GM21737 (cell line): ENCODE measurements around the gene MIOS.
"Not testable (repeated sequence)": the region's sequence is repeated elsewhere in the genome, so short reads cannot be mapped to it uniquely, and the experiment has no call there.

ENCODE experiments used
- ATAC-seq: cut with Tn5 transposase; IDR thresholded peaks from one replicate; pipeline ENCODE4 v1.9.1; 2021; ENCODE audit warnings: mild to moderate bottlenecking, moderate library complexity; ENCODE audit not compliant: unreplicated experiment

The MIOS gene

DNA sequence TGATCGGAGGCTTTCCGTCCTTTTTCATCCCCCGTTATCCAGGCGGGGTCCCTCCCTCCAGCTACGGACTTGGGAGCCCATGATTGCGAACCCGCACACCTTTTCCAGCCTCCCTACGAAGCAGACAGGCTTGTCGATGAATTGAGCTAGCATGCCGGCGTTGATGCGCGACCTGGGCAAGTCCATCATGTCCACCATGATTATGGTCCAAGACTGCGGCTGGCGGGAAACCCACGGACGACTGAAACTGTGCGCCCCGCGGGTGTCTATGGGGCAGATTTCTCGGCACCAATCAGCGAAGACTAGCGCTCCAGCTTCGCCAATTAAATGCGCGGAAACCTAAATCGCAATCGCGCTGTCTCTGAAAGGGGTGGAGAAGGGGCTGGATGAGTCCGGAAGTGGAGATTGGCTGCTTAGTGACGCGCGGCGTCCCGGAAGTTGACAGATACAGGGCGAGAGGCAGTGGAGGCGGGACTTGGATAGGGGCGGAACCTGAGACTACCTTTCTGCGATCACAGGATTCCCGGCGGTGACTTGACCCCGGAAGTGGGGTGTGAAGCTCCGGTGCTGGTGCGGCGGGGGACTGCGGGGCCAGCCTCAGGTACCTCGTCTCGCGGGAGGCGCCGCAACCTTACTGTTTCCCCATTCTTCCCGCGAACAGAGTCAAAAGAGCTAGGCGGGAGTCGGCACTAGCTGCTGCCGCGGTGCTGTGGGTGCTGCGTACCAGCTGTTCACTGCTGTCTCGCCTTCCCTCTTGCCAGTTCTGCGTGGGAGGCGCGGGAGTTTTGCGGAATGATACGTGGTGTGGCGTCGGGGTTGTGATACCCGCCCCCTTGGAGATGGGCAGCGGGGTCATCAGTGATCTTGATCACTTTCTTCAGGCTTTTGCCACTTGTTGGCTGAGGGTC, 73.8 kb downstream of the MIOS start, which contains the start of gene UMAD1:
UMAD1 (plus strand) TSS at position 532 of the 908 bp plus-strand sequence. CDS start 32,620 bp downstream, outside the sequence.
- peak; percentile 98 for ATAC-seq

DNA sequence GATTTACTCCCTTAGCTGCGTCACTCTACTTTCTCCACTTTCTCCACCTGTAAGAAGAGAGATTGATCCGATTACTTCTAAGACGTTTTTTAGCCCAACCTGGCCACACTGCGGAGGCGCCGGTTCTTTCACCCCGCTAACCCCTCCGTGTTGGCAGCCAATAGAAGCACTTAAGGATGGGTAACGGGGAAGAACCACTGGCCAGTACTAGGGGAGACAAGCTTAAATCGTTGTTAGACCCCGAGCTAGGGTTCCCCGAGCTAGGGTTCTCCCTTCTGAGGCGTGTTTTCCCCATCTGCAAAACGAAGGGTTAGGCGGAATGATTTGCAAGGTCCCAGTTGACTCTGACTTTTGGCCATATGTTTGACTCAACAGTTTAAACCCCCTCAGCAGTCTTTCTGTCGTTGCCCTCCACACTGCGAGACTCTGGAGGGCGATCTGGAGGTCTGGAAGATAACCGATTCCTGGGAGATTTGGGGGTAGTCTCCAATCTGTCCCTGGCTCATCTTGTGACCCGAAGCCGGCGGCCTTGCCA, 74.5 kb downstream of the MIOS start:
- peak; percentile 4 for ATAC-seq

DNA sequence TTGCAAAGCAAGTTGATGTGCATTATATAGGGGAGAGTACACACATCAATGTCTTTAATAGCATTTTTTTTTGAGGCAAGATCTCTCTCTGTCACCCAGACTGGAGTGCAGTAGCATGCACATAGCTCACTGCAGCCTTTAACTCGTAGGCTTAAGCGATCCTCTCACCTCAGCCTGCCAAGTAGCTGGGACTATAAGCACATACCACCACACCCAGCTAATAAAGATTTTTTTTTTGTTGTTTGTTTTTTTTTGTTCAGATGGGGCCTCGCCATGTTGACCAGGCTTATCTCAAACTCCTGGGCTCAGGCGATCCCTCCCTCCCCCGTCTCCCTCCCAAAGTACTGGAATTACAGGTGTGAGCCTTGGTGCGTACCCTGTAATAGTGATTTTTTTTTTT, 75.4 kb downstream of the MIOS start:
- ATAC-seq: no peak

DNA sequence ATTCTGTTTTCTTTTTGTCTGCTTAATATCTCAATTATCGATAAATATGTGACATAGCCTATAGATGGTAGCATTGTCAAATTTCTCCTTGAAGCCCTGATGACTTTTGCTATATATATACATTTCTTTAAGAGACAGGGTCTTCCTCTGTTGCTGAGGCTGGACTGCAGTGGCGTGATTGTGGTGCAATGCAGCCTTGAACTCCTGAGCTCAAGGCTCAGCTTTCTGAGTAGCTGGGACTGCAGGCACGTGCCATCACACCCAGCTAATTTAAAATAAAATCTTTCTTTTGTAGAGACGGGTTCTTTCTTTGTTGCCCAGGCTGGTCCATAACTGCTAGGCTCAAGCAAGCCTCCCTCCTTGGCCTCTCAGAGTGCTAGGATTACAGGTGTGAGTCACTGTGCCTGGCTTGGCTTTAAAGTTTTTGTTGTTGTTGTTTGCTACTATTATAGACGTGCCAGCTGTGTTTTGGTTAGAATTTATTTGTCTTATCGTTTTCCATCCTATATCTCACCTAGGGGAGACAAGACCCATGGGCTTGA, 80.9 kb downstream of the MIOS start:
- no peak for ATAC-seq

- ATAC-seq: no peak
These were observed 84.1 kb downstream of the MIOS start for GRCh38 chr7:7650682-7651206.

- ATAC-seq: no peak
These were observed 84.8 kb downstream of the MIOS start for GRCh38 chr7:7651479-7651878.

DNA sequence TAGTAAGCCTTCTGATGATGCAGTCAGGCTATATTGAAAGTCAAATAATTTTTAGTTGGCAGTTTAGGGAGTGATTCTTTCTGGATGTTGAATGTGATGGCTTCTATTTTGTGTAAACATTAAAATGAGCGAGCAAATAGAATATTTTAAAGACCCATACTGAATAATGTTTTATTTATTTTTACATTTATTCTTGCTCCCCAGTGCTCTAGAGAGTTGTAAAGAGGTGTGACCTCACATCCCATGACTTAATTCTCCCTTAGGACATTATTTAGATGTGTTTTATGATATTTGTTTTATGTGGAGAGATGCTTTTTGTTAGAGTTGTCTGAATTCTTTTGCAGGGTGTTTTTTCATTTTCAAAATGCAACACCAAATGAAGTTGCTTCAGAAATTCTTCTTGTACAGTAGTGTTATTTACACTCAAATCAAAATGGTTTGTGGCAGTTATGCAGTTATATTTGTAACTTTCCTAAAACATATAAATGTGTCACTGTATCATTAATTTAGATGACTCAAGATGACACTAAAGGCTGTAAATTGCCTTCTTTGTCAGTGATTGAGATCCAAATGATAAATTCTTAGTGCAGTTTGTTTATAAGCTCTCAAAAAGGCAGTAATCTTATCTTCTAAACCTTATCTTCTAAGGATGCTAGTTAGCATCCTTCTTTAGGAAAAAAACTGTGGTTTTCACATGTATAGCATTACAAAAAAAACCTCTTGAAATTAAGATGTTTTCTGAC, 86.3 kb downstream of the MIOS start:
- ATAC-seq: no peak

- ATAC-seq: no peak
These were observed 87.0 kb downstream of the MIOS start for GRCh38 chr7:7653593-7654187.

DNA sequence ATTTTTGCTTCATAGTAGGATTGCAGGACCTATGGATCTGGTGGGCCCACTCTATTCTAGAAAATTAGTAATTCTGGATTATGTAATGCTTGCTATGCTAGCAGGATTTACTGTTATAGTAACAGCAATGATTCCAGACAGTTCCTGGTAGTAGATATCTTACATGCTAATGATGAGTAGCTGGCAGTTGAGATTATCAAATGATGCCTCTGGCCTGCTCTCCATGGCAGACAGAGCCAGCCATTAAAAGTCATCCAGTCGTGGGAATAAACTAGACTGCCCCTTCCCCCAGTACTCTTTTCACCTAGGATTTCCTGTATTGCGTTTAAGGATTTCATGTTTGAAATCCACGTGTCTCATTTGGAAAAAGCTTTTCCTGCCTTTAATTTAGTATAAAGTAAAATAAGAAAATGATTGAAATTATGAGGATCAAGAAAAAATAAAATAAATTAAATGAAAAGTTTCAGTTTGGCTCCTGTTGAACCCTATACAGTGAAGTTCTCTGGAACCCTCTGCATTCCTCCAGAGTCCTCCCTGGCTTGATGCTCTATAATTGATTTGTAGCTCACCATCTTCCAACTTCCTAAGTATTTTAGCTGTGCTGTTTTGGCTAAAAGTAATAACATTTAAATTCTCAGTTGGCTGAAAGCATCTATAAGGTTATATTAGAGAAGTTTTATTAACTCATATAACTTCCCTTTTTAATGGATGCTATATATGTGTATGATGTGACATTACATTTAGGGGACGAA, 88.5 kb downstream of the MIOS start:
- ATAC-seq: no peak

- not testable (repeated sequence) for ATAC-seq
These were observed 89.8 kb downstream of the MIOS start for GRCh38 chr7:7656459-7656858.
